Upper lobe of right lung (tissue), 1 donor: ENCODE data around the gene ZNF831. TPM values are rescaled to one million over a fixed set of nuclear protein-coding genes. Genes with fewer than 3 reads are reported as not detected.

ENCODE experiments used
- ATAC-seq: fragments of 200-7000 bp; cut with Tn5 transposase; one replicate; pipeline ENCODE4 v1.9.1; 2020; ENCODE audit warnings: mild to moderate bottlenecking, moderate library complexity
- DNase-seq: peaks from one replicate; pipeline ENCODE4 v3.0.0-alpha.2; 2020
- H3K27ac ChIP-seq: fragments of 200-600 bp; one replicate; pipeline ENCODE4 v1.8.0; 2022
- H3K27me3 ChIP-seq: fragments of 200-600 bp; one replicate; pipeline ENCODE4 v1.8.0; 2022; ENCODE audit warnings: mild to moderate bottlenecking
- H3K36me3 ChIP-seq: fragments of 200-600 bp; one replicate; pipeline ENCODE4 v1.8.0; 2022
- H3K4me1 ChIP-seq: fragments of 200-600 bp; one replicate; pipeline ENCODE4 v1.8.0; 2022
- H3K4me3 ChIP-seq: fragments of 200-600 bp; one replicate; pipeline ENCODE4 v1.8.0; 2022; ENCODE audit warnings: mild to moderate bottlenecking
- H3K9me3 ChIP-seq: fragments of 200-600 bp; one replicate; pipeline ENCODE4 v1.8.0; 2022
- intact Hi-C: fragments of 100-400 bp; cut with DNase I; formaldehyde crosslinking; loops from one replicate; pipeline ENCODE4 v1.11.0; 2022
- total RNA-seq: library from RNA; stranded (reverse); fragmentation: NEBNext Ultra II Directional; extraction: Animal tissue kit (Norgen Biotek cat#: 25700); gene quantifications from one replicate; pipeline ENCODE4 v1.2.1, GENCODE V29; 2021
- TF ChIP-seq, protein P1 (sequence below): fragments of 200-600 bp; IDR thresholded peaks from one replicate; pipeline ENCODE4 v1.8.0; 2022; ENCODE audit warnings: antibody characterized with exemption
- donor health status: DM: no; HTN: yes; CAD: no; lungs with severe emphysema.

ZNF831 gene
- total RNA-seq, 1 donor from 2014 or later, result 1.0 TPM

DNA sequence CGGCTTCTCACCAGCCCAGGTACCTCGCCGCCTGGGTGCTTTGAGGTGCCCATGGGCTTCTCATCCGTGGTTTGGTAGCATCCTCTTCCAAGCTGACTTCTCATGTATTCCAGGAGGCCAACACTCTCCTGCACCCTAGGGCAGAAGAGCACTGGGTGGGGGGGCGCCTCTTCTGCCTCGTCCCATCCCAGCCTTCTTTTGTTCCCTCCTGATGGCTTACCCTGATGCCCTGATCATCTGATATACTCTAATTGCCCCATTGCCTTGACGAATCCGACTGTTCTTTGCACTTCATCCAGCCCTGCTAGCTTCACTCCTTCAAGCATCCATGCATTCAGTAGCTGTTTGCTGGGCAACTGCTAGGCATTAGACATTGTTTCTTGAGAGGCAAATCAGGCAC lies 60.6 kb downstream of the ZNF831 start:
- intact Hi-C loops, result loop anchor here (5.0 kb wide), 1 partner anchor 137 kb away; no protein-coding TSS in a partner anchor
- ATAC-seq (no peak), DNase-seq (no peak)
- Histone ChIP-seq H3K36me3 (no peaks in the 10 kb centered on the region), H3K4me3 (no peak overlapping the region), H3K27me3 (peaks cover 31% of the 10 kb centered on the region), H3K4me1 (peaks cover 18% of the 10 kb centered on the region), H3K27ac (no peak overlapping the region), H3K9me3 (no peaks in the 10 kb centered on the region)
- TF ChIP-seq, protein P1, sequence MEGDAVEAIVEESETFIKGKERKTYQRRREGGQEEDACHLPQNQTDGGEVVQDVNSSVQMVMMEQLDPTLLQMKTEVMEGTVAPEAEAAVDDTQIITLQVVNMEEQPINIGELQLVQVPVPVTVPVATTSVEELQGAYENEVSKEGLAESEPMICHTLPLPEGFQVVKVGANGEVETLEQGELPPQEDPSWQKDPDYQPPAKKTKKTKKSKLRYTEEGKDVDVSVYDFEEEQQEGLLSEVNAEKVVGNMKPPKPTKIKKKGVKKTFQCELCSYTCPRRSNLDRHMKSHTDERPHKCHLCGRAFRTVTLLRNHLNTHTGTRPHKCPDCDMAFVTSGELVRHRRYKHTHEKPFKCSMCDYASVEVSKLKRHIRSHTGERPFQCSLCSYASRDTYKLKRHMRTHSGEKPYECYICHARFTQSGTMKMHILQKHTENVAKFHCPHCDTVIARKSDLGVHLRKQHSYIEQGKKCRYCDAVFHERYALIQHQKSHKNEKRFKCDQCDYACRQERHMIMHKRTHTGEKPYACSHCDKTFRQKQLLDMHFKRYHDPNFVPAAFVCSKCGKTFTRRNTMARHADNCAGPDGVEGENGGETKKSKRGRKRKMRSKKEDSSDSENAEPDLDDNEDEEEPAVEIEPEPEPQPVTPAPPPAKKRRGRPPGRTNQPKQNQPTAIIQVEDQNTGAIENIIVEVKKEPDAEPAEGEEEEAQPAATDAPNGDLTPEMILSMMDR, result no peak

DNA sequence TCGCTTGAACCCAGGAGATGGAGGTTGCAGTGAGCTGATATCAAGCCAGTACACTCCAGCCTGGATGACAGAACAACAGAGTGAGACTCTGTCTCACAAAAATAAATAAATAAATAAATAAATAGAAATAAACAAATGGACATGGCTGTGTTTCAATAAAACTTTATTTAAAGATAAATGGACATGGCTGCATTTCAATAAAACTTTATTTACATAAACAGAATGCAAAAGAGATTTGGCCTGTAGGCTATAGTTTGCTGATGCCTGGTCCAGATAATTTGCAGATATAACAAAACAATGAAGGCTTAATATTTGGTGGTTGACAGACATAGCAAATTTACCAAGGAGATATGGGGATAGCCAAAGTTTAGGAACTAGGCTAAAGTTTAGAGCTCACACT lies 66.8 kb downstream of the ZNF831 start:
- ATAC-seq, result no peak
- Histone ChIP-seq H3K4me1 (no peaks in the 10 kb centered on the region), H3K27ac (no peak overlapping the region), H3K9me3 (no peaks in the 10 kb centered on the region), H3K27me3 (peaks cover 16% of the 10 kb centered on the region), H3K4me3 (no peak overlapping the region), H3K36me3 (no peaks in the 10 kb centered on the region)
- TF ChIP-seq, protein P1, result no peak
- DNase-seq, result no peak
- intact Hi-C loops, result no loop called here

DNA sequence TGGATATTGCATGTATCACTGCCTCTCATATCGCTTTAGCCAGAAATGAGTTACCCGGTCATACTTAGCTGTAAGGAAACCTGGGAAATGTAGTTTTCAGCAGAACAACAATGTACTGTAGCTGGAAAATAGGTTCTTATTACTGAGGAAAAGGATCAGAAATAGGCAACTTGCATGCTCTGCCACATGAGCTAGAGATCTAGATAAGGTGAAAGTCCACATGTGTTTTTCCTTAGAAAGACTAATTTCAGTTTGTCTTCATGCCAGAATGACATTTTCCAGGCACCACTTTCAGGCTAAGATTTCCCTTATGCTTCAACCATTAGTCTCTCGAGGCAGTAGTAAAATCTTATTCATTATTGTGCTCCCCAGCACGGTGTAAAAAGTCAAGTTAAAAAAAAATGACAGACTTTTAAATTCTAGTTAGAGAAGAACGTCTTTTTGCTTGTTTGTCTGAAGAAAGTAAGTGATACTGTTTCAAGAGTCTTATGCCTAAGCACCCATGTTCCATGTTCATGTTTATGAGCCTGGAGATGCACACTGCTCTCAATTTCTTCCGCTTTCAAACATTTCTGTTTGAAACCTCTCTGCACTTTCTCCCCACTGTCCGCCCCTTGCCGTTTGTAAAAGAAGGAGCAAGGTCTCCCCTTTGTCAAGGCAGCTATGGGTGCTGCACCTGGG lies 67.6 kb downstream of the ZNF831 start:
- DNase-seq (no peak), ATAC-seq (no peak)
- H3K36me3 ChIP-seq, result no peaks in the 10 kb centered on the region
- intact Hi-C loops, result no loop called here
- peaks cover 7% of the 10 kb centered on the region for H3K27me3 ChIP-seq
- H3K4me3 ChIP-seq, result no peak overlapping the region
- no peaks in the 10 kb centered on the region for H3K9me3 ChIP-seq
- H3K4me1 ChIP-seq, result no peaks in the 10 kb centered on the region
- TF ChIP-seq, protein P1, result no peak
- H3K27ac ChIP-seq, result no peak overlapping the region

DNA sequence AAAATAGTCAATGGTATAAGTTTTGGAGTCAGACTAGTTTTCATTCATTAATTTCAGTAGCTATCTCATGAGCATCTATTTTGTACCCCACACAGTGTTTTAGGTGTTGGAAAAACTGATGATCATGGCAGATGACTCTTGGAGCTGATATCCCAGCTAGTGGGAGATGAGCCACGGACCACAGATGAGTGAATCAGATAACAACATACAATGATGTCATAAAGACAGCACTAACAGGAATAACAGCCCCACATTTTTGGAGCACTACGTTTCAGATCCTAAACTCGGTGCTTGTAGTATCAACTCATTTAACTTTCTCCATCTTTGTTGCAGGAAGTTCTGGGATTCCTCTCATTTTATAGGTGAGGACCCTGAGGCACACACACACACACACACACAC lies 69.0 kb downstream of the ZNF831 start:
- Histone ChIP-seq H3K4me1 (no peaks in the 10 kb centered on the region), H3K4me3 (no peak overlapping the region), H3K36me3 (no peaks in the 10 kb centered on the region), H3K9me3 (no peaks in the 10 kb centered on the region), H3K27ac (no peak overlapping the region), H3K27me3 (peaks cover 14% of the 10 kb centered on the region)
- no peak for DNase-seq
- intact Hi-C loops, result no loop called here
- TF ChIP-seq, protein P1, result no peak
- ATAC-seq, result no peak

DNA sequence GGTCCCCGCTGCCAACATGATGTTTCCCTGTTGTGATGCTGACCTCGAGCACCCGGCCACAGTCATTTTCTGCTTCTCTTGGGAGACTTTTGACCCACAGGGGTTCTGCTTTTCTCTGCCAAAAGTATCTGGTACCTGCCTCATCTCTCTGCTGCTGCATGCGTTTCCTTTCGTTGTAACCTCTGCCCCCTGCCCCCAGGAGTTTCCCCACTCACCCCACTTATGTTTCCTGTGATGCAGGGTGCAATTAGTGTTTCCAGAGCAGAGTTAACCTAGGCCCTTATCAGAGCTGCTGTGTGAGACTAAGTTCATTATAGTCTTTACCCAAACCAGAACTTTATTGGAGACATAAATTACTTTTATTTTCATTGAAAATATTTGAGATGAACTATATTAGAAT lies 71.6 kb downstream of the ZNF831 start:
- no peak for ATAC-seq

More for the DNA sequence above, 71.6 kb downstream of the ZNF831 start:
- no peak overlapping the region for H3K27ac ChIP-seq
- no peaks in the 10 kb centered on the region for H3K9me3 ChIP-seq
- no peak overlapping the region for H3K4me3 ChIP-seq
- intact Hi-C loops, result no loop called here
- H3K4me1 ChIP-seq, result no peaks in the 10 kb centered on the region
- DNase-seq, result no peak
- no peaks in the 10 kb centered on the region for H3K36me3 ChIP-seq
- TF ChIP-seq, protein P1, result no peak
- peaks cover 14% of the 10 kb centered on the region for H3K27me3 ChIP-seq
